ENCODE measurements around the gene RFWD3.
A peak's percentile ranks its signal among the peaks of the same experiment; 100 is the strongest.
"Not testable (repeated sequence)": the region's sequence is repeated elsewhere in the genome, so short reads cannot be mapped to it uniquely, and the experiment has no call there.

RFWD3 gene, protein sequence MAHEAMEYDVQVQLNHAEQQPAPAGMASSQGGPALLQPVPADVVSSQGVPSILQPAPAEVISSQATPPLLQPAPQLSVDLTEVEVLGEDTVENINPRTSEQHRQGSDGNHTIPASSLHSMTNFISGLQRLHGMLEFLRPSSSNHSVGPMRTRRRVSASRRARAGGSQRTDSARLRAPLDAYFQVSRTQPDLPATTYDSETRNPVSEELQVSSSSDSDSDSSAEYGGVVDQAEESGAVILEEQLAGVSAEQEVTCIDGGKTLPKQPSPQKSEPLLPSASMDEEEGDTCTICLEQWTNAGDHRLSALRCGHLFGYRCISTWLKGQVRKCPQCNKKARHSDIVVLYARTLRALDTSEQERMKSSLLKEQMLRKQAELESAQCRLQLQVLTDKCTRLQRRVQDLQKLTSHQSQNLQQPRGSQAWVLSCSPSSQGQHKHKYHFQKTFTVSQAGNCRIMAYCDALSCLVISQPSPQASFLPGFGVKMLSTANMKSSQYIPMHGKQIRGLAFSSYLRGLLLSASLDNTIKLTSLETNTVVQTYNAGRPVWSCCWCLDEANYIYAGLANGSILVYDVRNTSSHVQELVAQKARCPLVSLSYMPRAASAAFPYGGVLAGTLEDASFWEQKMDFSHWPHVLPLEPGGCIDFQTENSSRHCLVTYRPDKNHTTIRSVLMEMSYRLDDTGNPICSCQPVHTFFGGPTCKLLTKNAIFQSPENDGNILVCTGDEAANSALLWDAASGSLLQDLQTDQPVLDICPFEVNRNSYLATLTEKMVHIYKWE
- 21.1 to 69.2 (median 55.7) reads per million in 18 experiments for total RNA-seq

DNA sequence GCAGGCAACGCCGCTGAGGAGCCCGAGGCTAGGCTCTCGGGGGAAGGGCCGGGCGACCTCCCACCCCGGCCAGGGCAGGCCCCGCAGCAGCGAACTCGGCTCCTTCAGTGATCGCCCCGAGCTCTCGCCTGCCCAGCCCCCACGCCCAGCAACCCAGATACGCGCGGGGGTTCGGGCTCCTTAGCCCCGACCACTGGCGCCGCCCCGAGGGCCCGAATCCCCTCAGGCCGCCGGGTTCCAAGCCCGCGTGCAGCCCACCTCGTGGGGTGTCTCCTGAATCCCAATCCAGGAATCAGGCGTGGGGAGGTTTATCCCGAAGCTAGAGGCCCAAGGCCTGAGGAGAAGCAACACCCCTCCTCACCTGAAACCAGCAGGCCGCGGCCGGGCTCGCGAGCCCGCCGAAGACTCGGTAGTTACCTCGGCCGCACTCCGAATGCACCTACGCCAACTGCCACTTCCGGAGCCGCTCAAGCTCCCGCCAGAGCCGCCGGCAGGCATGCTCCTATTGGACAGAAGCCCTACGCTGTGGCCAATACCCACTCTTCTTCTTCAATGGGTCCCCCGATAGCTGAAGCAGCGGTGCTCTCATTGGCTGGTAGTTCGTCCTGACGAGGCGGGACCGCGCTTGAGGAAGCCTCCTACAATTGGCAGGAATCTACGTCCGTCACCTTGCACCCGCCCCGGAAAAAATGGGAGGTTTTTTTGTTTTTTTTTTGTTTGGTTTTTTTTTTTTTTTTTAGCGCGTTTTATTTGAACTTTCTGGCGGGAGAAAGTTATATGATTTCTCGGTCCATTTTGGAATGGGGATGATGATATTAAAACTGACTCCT is at the start of gene RFWD3:
RFWD3 (minus strand) TSS at position 453 of the 830 bp plus-strand sequence. CDS start 5,428 bp downstream, outside the sequence.
- peak; percentile 99 for DNase-seq

DNA sequence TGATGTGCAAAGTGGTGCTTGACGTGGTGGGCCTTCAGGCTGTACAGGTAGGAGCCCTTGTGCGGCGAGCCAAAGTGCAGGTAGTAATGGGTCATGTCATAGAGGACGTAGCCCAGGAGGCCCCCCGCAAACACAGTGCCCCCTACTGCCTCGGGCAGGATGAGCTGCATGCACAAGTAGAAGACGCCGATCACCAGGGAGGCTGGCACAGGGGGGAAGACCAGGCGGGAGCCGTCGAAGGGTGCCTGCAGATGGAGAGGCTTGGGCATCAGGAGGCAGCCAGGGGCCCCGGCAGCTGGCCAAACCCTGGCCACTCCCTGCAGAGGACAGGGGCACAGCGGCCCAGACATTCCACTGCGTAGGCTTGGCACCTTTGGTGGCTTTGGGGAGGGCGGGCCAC is 49.7 kb upstream of the RFWD3 start:
- DNase-seq = no peak

DNA sequence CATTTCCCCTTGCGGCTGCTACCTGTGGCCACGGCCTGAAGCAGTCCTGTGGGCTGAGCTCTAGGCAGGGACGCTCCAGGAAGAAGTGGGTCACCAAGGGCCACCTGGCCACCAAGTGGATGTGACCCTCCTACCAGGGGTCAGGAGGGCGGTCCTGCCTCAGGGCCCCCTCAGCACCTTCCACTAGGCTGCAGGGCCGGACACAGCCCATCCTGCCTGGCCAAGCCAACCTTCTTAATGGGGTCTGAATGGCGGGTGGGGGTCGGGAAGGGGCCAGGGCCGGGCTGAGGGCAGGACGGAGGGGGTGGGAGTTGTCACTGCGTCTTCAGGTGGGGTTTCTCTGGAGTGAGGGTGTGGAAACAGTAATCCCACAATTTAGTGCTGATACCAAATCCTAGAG is 47.2 kb upstream of the RFWD3 start:
- DNase-seq = no peak

- no peak for DNase-seq
These were observed 46.6 kb upstream of the RFWD3 start for GRCh38 chr16:74713325-74713724.

- DNase-seq = no peak
These were observed 45.3 kb upstream of the RFWD3 start for GRCh38 chr16:74711938-74712337.

DNA sequence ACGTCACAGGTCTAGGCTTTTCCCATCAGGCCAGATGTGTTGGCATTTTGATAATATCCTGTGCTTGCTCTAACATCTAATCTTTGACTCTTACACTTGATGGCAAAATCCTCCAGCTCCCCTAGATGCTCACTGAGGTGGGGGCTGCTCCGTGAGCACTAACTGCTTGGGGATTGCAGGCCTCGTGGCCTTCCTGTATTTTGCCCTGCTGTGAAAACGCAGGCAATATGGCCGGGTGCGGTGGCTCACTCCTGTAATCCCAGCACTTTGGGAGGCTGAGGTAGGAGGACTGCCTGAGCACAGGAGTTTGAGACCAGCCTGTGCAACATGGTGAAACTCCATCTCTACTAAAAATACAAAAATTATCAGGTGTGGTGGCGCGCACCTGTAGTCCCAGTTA is 43.7 kb upstream of the RFWD3 start:
- no peak for DNase-seq

- DNase-seq = peak; percentile 83 to 90
These were observed 42.8 kb upstream of the RFWD3 start for GRCh38 chr16:74709441-74709877.

DNA sequence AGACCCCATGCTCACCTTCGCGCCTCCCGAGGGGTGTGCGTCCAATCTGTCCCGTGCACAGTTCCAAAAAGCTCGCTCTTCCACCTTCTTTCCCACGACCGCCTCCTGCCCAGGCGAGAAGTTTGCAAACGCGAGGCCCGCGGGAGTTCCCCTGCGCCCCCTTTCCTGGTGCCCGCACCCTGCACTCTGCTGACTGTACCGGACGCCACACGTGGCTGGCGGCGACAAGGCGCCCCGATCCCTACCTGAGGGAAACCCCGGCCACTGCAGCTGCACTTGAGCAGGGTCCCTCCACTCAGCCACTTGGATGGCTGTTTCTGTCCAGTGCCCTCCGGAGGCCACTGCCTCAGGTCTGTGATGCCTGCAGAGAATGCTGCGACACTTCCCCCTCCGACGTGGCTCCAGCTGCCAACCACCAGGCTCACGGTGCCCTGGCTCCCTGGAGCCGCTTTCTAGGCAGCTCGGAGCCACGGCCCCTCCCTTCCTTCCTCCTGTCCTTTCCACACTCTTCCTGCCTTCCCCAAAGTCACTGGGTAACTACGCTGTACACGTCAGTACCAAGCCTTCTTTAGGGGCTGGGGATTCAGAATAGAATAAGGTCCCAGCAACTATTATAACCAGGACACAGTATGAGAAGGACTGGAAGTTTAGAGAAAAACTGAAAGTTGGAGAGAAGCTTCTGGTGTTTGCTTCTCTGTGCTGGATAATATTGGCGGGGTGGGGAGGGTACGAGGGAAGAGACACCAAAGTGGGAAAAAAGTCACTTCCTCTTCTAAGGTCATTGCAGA is 34.0 kb upstream of the RFWD3 start, which contains the start of gene MLKL:
MLKL (minus strand) TSS at position 425 of the 788 bp plus-strand sequence. CDS start 5,105 bp downstream, outside the sequence.
- peak; percentile 81 to 85 for DNase-seq

- DNase-seq = peak; percentile 29 to 63
These were observed 33.4 kb upstream of the RFWD3 start for GRCh38 chr16:74700116-74700437.

DNA sequence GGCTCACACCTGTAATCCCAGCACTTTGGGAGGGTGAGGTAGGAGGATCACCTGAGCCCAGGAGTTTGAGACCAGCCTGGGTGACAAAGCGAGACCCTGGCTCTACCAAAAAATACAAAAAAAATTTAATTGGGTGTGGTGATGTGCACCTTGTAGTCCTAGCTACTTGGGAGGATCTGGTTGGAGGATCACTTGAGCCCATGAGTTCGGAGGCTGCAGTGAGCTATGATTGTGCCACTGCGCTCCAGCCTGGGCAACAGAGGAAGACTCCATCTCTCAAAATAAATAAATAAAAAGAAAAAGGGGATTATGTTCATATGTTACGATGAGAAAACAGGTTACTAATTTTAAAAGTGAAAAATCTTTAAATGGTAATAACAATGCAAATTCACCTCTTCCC is 33.0 kb upstream of the RFWD3 start:
- peak in 1 of 2 donors; percentile 9 for DNase-seq

- peak; percentile 17 to 53 for DNase-seq
These were observed 31.5 kb upstream of the RFWD3 start for GRCh38 chr16:74698222-74698621.

GRCh38 chr16:74695450-74696422 is 29.1 kb upstream of the RFWD3 start:
- peak; percentile 81 to 84 for DNase-seq

DNA sequence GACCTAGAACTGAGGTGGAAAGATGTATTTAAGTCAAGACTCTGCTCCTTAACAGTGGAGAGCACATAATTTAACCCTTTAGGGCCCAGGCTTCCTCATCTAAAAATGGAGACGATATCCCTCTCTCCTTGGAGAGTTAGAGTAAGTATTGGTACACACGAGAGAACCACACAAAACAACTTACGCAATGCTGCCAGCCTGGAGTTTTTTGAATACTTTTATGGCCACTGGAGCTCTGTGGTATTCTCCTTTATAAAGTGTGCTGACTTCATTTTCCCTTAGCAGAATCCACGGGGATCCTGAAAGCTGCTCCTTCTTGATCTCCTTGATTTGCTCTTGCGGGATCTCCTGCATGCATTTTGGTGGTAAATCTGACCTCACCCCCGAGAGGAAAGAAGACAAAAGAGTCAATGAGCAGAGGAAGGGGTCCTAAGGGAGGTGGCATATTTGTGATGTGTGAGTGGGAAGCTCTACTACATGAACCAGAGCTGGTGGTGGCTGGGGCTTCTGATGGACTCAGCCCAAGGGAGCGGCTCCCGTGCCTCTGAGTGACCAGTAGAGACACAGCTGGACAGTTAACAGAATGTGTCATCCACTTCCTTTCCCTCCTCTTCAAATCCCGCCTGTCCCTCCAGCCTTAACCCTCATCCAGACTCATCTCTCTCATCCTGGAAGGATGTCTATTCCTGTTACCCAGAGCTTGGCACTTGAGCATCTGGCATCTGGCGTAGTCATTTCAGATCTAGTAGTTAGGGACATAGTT is 24.6 kb upstream of the RFWD3 start:
- DNase-seq = no peak

- no peak for DNase-seq
These were observed 15.9 kb upstream of the RFWD3 start for GRCh38 chr16:74682556-74682955.

GRCh38 chr16:74680681-74681080 is 14.0 kb upstream of the RFWD3 start:
- no peak for DNase-seq

DNA sequence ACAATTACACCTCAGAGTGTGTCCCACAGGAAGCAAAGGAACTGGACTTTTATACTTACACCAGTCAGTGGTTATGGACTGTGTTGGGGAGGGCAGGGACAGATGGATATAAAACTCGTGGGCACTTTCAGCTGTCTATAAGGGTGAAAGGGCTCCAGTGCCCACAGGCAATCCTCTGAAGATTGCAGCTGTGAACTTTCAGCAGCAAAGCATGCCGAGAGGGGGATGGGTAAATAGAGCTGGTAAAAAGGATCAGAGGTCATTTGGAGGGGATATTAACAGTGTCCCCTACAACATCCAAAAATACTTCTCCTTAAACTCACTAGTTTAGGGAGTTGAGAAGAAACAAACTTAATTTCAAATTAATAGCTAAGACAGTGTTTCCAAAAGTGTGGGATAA is 13.3 kb upstream of the RFWD3 start:
- no peak for DNase-seq

DNA sequence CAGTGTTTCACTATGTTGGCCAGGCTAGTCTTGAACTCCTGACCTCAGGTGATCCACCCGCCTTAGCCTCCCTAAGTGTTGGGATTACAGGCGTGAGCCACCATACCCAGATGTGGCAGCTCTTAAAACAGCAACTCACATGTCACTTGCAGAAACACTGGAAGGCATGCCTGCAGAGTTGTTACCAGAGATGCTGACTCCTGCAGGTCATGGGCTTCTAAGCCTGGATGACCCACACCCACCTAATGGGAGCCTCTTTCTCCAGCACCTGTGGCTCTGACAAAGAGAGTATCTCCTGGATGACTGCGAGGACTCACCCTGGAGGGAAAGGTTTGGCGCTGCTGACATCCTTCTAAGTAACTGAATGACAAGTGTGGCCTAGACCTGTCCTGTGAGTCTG is 11.2 kb upstream of the RFWD3 start:
- DNase-seq = no peak

- no peak for DNase-seq
These were observed 7.2 kb upstream of the RFWD3 start for GRCh38 chr16:74673876-74674275.

DNA sequence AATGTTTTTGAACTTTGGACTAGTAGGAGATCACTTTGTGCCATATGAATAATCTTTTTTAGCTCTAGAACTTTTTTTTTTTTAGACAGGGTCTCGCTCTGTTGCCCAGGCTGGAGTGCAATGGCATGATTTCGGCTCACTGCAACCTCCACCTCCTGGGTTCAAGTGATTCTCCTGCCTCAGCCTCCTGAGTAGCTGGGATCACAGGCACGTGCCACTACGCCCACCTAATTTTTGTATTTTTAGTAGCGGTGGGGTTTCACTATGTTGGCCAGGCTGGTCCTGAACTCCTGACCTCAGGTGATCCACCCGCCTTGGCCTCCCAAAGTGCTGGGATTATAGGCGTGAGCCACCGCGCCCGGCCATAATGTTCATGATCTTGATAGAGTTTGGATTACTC is 2.2 kb upstream of the RFWD3 start:
- DNase-seq = not testable (repeated sequence)

DNA sequence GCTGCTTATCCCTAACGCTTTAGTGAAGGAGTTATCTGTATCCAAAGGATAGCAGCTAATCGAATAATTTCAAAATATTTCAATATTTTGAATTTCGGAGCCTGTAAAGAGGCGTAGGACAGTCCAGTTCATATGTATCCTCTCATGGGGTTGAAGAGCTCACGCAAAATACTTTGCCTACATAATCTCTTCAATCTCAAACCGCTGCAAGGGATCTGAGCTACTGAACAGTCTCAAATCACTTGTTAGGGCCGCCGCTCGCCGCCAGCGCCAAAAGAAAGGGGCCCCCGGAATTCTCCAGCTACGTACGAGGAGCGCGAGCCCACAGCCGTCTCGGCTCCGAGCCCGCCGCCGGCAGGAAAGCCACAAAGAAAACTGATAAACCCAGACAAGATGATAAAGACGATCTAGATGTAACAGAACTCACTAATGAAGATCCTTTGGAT is 601 bp upstream of the RFWD3 start:
- peak; percentile 11 to 12 for DNase-seq
